Endothelial cell of umbilical vein (primary cell): Measurements from ENCODE around the gene TJP1. TPM values are rescaled to one million over a fixed set of nuclear protein-coding genes. Genes with fewer than 3 reads are reported as not detected.

Experiments used
- BruUV-seq: library from RNA; stranded (reverse); fragments of 400-500 nt; replicated peaks from 2 replicates; lab custom pipeline; 2021; lab: Mats Ljungman, UMichigan
- CTCF ChIA-PET: fragments of 300-600, 350-600 bp; sonication (Branson Sonifier 250); formaldehyde crosslinking; loops from one replicate; lab custom pipeline; 2021; ENCODE audit warnings: antibody characterized with exemption, inconsistent platforms; lab: Charles Lee
- POLR2A ChIA-PET: fragments of 300-600, 350-600 bp; sonication (Branson Sonifier 250); formaldehyde crosslinking; loops from one replicate; lab custom pipeline; 2021; ENCODE audit warnings: antibody characterized with exemption, inconsistent platforms; lab: Charles Lee
- DNase-seq: peaks from one replicate; pipeline ENCODE4 v3.0.0-alpha.2; 2011; ENCODE audit warnings: low read depth, low spot score
- FAIRE-seq: peaks from 2 replicates; lab custom pipeline; 2011; peaks lifted over from hg19 to GRCh38; lab: Jason Lieb, UNC
- H2AFZ ChIP-seq: 2 replicates; pipeline ENCODE4 v1.6.0; 2012; ENCODE audit warnings: low read depth, low read length, control low read depth, inconsistent platforms
- H3K27ac ChIP-seq: 2 replicates; pipeline ENCODE4 v1.5.1; 2011; ENCODE audit warnings: low read depth, mild to moderate bottlenecking, control low read depth, low read length, moderate library complexity; ENCODE audit not compliant: insufficient read depth
- H3K27me3 ChIP-seq, 2 experiments: 2 replicates each; pipeline versions ENCODE4 v1.6.0 to v1.6.1; 2011; ENCODE audit warnings: low read length in 2 of 2, mixed read lengths in 1 of 2; ENCODE audit not compliant: control insufficient read depth in 2 of 2, insufficient read depth in 2 of 2
- H3K36me3 ChIP-seq, 2 experiments: 2 replicates in 1 of 2; 3 replicates in 1 of 2; pipeline ENCODE4 v1.5.1; 2011; ENCODE audit warnings: low read length in 2 of 2, mild to moderate bottlenecking in 1 of 2, moderate library complexity in 1 of 2; ENCODE audit not compliant: control insufficient read depth in 2 of 2, insufficient read depth in 2 of 2; ENCODE audit errors: extremely low read depth in 1 of 2
- H3K4me1 ChIP-seq: 3 replicates; pipeline ENCODE4 v1.5.1; 2011; ENCODE audit warnings: mild to moderate bottlenecking, low read length; ENCODE audit not compliant: control insufficient read depth, insufficient read depth; ENCODE audit errors: extremely low read depth
- H3K4me2 ChIP-seq: 2 replicates; pipeline ENCODE4 v1.6.1; 2011; ENCODE audit warnings: low read length, control low read depth, mixed read lengths; ENCODE audit not compliant: insufficient read depth
- H3K4me3 ChIP-seq, 3 experiments: fragments of 200-600 bp in 1 of 3; sonication (generic), shearing (Covaris generic) in 1 of 3; replicated peaks in 1 of 3; 2 replicates each; pipeline ENCODE4 v1.5.1; 2011 to 2016; ENCODE audit warnings: control low read depth in 3 of 3, low read length in 3 of 3, mild to moderate bottlenecking in 2 of 3, inconsistent platforms in 1 of 3, low read depth in 1 of 3, moderate library complexity in 1 of 3; ENCODE audit not compliant: insufficient read depth in 1 of 3
- H3K79me2 ChIP-seq: 2 replicates; pipeline ENCODE4 v1.6.0; 2012; ENCODE audit warnings: low read length, inconsistent platforms; ENCODE audit not compliant: control insufficient read depth, insufficient read depth
- H3K9ac ChIP-seq: replicated peaks from 2 replicates; pipeline ENCODE3; 2011; ENCODE audit warnings: low read length, control low read depth; ENCODE audit not compliant: insufficient read depth; ENCODE audit errors: extremely low read depth
- H3K9me1 ChIP-seq: replicated peaks from 3 replicates; pipeline ENCODE4 v1.6.0; 2011; ENCODE audit warnings: mild to moderate bottlenecking, low read length; ENCODE audit not compliant: control insufficient read depth, insufficient read depth; ENCODE audit errors: extremely low read depth
- H3K9me3 ChIP-seq: replicated peaks from 2 replicates; pipeline ENCODE4 v1.5.1; 2012; ENCODE audit warnings: low read length, inconsistent platforms; ENCODE audit not compliant: control insufficient read depth, insufficient read depth
- H4K20me1 ChIP-seq: replicated peaks from 2 replicates; pipeline ENCODE3; 2011; ENCODE audit warnings: mild to moderate bottlenecking, low read length; ENCODE audit not compliant: control insufficient read depth, insufficient read depth; ENCODE audit errors: extremely low read depth
- EZH2 ChIP-seq: IDR thresholded peaks from 2 replicates; pipeline ENCODE4 v1.6.1; 2012; ENCODE audit warnings: borderline replicate concordance, low read depth, mild to moderate bottlenecking, moderate library complexity, low read length, inconsistent platforms; ENCODE audit not compliant: severe bottlenecking
- FOS ChIP-seq: IDR thresholded peaks from 2 replicates; pipeline ENCODE4 v1.6.1; 2011; ENCODE audit warnings: mild to moderate bottlenecking, low read length, moderate library complexity, borderline replicate concordance; ENCODE audit not compliant: insufficient read depth
- GATA2 ChIP-seq: IDR thresholded peaks from 2 replicates; pipeline ENCODE4 v1.7.0; 2011; ENCODE audit warnings: low read depth, mild to moderate bottlenecking, moderate library complexity, mixed read lengths, low read length; ENCODE audit not compliant: insufficient read length, insufficient read depth
- MYC ChIP-seq: IDR thresholded peaks from one replicate; pipeline ENCODE4 v1.6.1; 2011; ENCODE audit warnings: mild to moderate bottlenecking, low read depth, low read length
- POLR2A ChIP-seq: IDR thresholded peaks from 2 replicates; pipeline ENCODE4 v1.6.1; 2012; ENCODE audit warnings: low read depth, mild to moderate bottlenecking, control low read depth, low read length
- POLR2AphosphoS5 ChIP-seq: IDR thresholded peaks from 2 replicates; pipeline ENCODE4 v1.6.1; 2012; ENCODE audit warnings: low read depth, mild to moderate bottlenecking, control low read depth, low read length, moderate library complexity; ENCODE audit not compliant: insufficient read depth
- dilution Hi-C: fragments of 300-500 bp; cut with MboI; formaldehyde crosslinking; loops from one replicate; pipeline ENCODE4 v1.15.0; 2019; ENCODE audit warnings: low sequenced_read_pairs; ENCODE audit not compliant: extremely low pct_ligation_motif_present
- intact Hi-C: fragments of 100-400 bp; cut with micrococcal nuclease; formaldehyde crosslinking; loops from one replicate; pipeline ENCODE4 v1.10.0; 2022
- polyA plus RNA-seq, 4 experiments: library from polyadenylated mRNA; depleted of rRNA in 3 of 4; stranded (reverse) in 3 of 4; unstranded in 1 of 4; fragments of >200 nt; gene quantifications; 2 replicates each; pipeline versions ENCODE4 v1.2.1 to v1.2.3, GENCODE V29; 2011 to 2012; ENCODE audit warnings: missing spikeins in 1 of 4
- total RNA-seq: library from RNA; stranded (reverse); gene quantifications from 2 replicates; pipeline ENCODE4 v1.2.3, GENCODE V29; 2021
- TF ChIP-seq, protein P1 (sequence below): IDR thresholded peaks from 2 replicates; pipeline ENCODE4 v1.6.1; 2011; ENCODE audit not compliant: insufficient read depth, insufficient read length
- TF ChIP-seq, protein P2 (sequence below), 2 donors: IDR thresholded peaks; 1 replicate in 1 of 2; 2 replicates in 1 of 2; pipeline ENCODE4 v1.5.1; 2011; ENCODE audit warnings: low read length in 2 of 2, mild to moderate bottlenecking in 2 of 2, moderate library complexity in 2 of 2, control low read depth in 1 of 2, inconsistent platforms in 1 of 2, low read depth in 1 of 2; ENCODE audit not compliant: insufficient read depth in 1 of 2; ENCODE audit errors: extremely low read depth in 1 of 2

The TJP1 gene
- total and polyA plus RNA-seq, 2 donors (not counting 3 experiments of a cell fraction or from before 2014, with no cell fraction given) = 45.6 to 128 TPM

GRCh38 chr15:29686079-29686425 lies 136.2 kb downstream of the TJP1 start:
- Histone ChIP-seq H3K4me2 (no peak overlapping the region), H4K20me1 (no peaks in the 10 kb centered on the region), H3K36me3 (no peaks in the 10 kb centered on the region), H3K79me2 (no peaks in the 10 kb centered on the region), H3K9me1 (no peaks in the 10 kb centered on the region), H3K27ac (no peak overlapping the region), H2AFZ (no peak overlapping the region), H3K9me3 (no peaks in the 10 kb centered on the region), H3K9ac (no peak overlapping the region), H3K27me3 (no peaks in the 10 kb centered on the region), H3K4me1 (peaks cover 12% of the 10 kb centered on the region), H3K4me3 (no peak overlapping the region)
- no TSS peak for BruUV-seq
- FAIRE-seq (no peak), DNase-seq (no peak)
- dilution Hi-C loops = no loop called here
- TF ChIP-seq EZH2 (no peak), FOS (no peak), POLR2A (no peak), POLR2AphosphoS5 (no peak), GATA2 (no peak), MYC (no peak)
- TF ChIP-seq, protein P1, sequence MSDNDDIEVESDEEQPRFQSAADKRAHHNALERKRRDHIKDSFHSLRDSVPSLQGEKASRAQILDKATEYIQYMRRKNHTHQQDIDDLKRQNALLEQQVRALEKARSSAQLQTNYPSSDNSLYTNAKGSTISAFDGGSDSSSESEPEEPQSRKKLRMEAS = no peak
- TF ChIP-seq, protein P2, sequence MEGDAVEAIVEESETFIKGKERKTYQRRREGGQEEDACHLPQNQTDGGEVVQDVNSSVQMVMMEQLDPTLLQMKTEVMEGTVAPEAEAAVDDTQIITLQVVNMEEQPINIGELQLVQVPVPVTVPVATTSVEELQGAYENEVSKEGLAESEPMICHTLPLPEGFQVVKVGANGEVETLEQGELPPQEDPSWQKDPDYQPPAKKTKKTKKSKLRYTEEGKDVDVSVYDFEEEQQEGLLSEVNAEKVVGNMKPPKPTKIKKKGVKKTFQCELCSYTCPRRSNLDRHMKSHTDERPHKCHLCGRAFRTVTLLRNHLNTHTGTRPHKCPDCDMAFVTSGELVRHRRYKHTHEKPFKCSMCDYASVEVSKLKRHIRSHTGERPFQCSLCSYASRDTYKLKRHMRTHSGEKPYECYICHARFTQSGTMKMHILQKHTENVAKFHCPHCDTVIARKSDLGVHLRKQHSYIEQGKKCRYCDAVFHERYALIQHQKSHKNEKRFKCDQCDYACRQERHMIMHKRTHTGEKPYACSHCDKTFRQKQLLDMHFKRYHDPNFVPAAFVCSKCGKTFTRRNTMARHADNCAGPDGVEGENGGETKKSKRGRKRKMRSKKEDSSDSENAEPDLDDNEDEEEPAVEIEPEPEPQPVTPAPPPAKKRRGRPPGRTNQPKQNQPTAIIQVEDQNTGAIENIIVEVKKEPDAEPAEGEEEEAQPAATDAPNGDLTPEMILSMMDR (IDR thresholded peaks at IDR 0.05; ENCODE audit: extremely low read depth in 1 of 2, insufficient read depth in 1 of 2, low read depth in 1 of 2, low read length in 2 of 2) = no peak
- intact Hi-C loops = no loop called here
- ChIA-PET POLR2A (no interaction called here), CTCF (interaction anchor here (1.4 kb wide), 2 partner anchors 11 to 17 kb away, joined by 3 read pairs; no protein-coding TSS in a partner anchor)
